Limb (tissue), 2 donors: ENCODE results near the gene ZNG1A.
A peak's percentile ranks its signal among the peaks of the same experiment; 100 is the strongest.
"Not testable (repeated sequence)": the region's sequence is repeated elsewhere in the genome, so short reads cannot be mapped to it uniquely, and the experiment has no call there.

Experiments
- DNase-seq, 2 donors: peaks; one replicate each; pipeline ENCODE4 v3.0.0-alpha.2; 2016; ENCODE audit errors: extremely low spot score in 2 of 2

The ZNG1A gene

GRCh38 chr9:178970-179383, at the start of gene ZNG1A:
Gene ZNG1A, minus strand, starts transcription at chr9:179056. Its CDS starts 87 bp downstream, at chr9:178969.
- DNase-seq = peak in 1 of 2 donors; percentile 85

- no peak for DNase-seq
Observed at GRCh38 chr9:227860-228259, 49.0 kb upstream of the ZNG1A start.

GRCh38 chr9:224582-225520, 46.0 kb upstream of the ZNG1A start:
- DNase-seq = no peak

- no peak for DNase-seq
Observed at GRCh38 chr9:224026-224425, 45.2 kb upstream of the ZNG1A start.

- no peak for DNase-seq
Observed at GRCh38 chr9:223152-223551, 44.3 kb upstream of the ZNG1A start.

- DNase-seq = no peak
Observed at GRCh38 chr9:221989-222776, 43.3 kb upstream of the ZNG1A start.

GRCh38 chr9:219670-220365, 41.0 kb upstream of the ZNG1A start:
- DNase-seq = no peak

- DNase-seq = not testable (repeated sequence)
Observed at GRCh38 chr9:219036-219435, 40.2 kb upstream of the ZNG1A start.

GRCh38 chr9:217950-218349, 39.1 kb upstream of the ZNG1A start:
- DNase-seq = no peak

GRCh38 chr9:216866-217265, 38.0 kb upstream of the ZNG1A start:
- no peak for DNase-seq

- no peak for DNase-seq
Observed at GRCh38 chr9:215631-216155, 36.8 kb upstream of the ZNG1A start.

- DNase-seq = peak in 1 of 2 donors; percentile 64
Observed at GRCh38 chr9:214648-215493, 36.0 kb upstream of the ZNG1A start, which contains the start of gene DOCK8. Gene DOCK8, plus strand, starts transcription at chr9:214865. Its CDS starts 112 bp downstream, at chr9:214977.

GRCh38 chr9:214351-214647, 35.4 kb upstream of the ZNG1A start:
- DNase-seq = no peak

- DNase-seq = not testable (repeated sequence)
Observed at GRCh38 chr9:213901-214300, 35.0 kb upstream of the ZNG1A start.

- DNase-seq = no peak
Observed at GRCh38 chr9:212297-212696, 33.4 kb upstream of the ZNG1A start.

- no peak for DNase-seq
Observed at GRCh38 chr9:211557-211956, 32.7 kb upstream of the ZNG1A start.

GRCh38 chr9:211036-211435, 32.2 kb upstream of the ZNG1A start:
- no peak for DNase-seq

- no peak for DNase-seq
Observed at GRCh38 chr9:209143-209758, 30.4 kb upstream of the ZNG1A start.

- no peak for DNase-seq
Observed at GRCh38 chr9:206481-206880, 27.6 kb upstream of the ZNG1A start.

- not testable (repeated sequence) for DNase-seq
Observed at GRCh38 chr9:199601-200000, 20.7 kb upstream of the ZNG1A start.
